GM21737 (cell line): ENCODE data around the gene OTUD6A.
"Not testable (repeated sequence)": the region's sequence is repeated elsewhere in the genome, so short reads cannot be mapped to it uniquely, and the experiment has no call there.

Experiments used
- ATAC-seq: cut with Tn5 transposase; IDR thresholded peaks from one replicate; pipeline ENCODE4 v1.9.1; 2021; ENCODE audit warnings: mild to moderate bottlenecking, moderate library complexity; ENCODE audit not compliant: unreplicated experiment

The OTUD6A gene

DNA sequence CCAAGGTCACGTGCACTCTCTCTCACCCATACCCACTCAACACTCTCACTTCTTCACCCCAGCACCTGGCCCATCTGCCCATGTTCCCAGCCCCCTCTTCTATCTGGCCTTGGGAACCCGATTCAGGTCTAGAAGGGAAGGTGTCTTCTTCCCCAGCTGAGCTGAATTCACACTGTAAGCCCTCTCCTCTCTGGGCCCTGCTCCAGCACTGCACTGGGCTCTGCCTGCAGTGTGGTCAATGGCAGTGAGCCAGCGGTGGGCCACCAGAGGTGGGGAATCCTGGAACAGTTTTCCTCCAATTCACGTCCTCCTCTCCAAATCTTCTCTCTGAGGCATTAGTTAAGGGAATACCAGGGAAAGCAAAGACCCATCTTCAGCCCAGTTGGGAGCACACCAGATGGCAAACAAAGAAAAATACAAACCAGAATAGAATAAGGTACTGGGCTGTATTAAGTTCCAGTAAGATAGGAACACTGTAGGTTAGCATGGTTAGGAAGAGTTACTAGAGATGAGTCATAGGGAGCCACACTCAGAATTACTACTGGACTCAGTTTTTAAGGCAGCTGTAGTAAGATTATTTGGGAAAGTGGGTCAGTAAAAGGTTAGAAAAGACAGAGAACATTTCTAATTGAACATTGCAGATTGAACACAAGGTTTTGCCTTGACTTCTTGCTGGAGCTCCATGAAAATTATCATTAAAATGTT lies 17.6 kb upstream of the OTUD6A start:
- ATAC-seq: no peak

GRCh38 chrX:70046978-70047377 lies 15.3 kb upstream of the OTUD6A start:
- ATAC-seq: no peak

DNA sequence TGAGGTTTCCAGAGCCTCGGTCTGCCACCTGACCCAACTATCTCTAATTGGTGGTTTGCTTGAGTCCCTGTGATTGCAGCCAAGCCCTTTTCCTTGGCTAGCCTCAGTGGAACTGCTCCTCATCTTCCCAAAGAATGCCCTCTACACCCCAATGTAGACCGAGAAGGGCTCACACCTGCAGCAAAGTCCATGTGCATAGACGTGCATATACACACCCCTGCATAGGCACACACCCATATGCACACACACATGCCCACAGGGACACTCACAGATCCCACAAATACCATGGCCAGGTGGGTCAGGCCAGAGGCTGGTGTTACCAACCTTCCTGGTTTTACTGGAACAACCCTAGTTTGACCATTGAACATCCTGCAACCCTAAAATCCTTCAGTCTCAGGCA lies 12.9 kb upstream of the OTUD6A start:
- no peak for ATAC-seq

DNA sequence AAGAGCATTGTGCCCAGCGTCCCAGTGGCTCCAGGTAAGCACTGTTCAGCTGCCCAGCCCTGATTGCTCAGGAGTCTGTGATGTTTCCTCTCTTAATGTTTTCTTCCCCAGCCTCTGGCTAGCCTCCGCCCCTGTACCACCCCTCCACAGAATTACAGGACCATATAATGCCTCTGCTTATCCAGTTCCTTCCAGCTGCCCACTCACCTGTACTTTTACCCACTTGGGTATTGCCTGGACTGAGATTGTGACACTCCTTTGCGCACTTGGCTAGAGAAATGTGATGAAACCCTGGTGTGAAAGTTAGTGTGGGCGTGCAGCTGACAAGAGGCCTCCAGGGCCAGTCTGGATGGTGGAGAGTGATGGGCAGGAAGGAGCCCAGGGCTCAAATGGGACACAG lies 12.3 kb upstream of the OTUD6A start, which contains the start of gene AWAT2:
AWAT2 (minus strand) TSS at position 14 of the 400 bp plus-strand sequence; CDS start at position 8, 6 bp downstream.
- ATAC-seq: no peak

- no peak for ATAC-seq
These were observed 9.2 kb upstream of the OTUD6A start for GRCh38 chrX:70052895-70053615.

GRCh38 chrX:70054391-70054790 lies 7.9 kb upstream of the OTUD6A start:
- no peak for ATAC-seq

DNA sequence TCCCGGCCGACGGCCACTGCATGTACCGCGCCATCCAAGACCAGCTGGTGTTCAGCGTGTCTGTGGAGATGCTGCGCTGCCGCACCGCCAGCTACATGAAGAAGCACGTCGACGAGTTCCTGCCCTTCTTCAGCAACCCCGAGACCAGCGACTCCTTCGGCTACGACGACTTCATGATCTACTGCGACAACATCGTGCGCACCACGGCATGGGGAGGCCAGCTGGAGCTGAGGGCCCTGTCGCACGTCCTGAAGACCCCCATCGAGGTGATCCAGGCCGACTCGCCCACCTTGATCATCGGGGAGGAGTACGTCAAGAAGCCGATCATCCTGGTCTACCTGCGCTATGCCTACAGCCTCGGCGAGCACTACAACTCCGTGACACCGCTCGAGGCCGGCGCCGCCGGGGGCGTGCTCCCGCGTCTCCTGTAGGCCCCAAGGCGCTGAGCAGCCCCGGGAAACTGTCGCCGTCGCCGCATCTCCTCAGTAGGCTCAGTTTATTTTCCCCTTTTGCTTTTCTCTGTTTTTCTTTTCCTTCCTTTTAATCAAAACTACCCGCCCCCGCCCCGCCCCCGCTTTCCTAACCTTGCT lies 799 bp downstream of the OTUD6A start:
- ATAC-seq: no peak

DNA sequence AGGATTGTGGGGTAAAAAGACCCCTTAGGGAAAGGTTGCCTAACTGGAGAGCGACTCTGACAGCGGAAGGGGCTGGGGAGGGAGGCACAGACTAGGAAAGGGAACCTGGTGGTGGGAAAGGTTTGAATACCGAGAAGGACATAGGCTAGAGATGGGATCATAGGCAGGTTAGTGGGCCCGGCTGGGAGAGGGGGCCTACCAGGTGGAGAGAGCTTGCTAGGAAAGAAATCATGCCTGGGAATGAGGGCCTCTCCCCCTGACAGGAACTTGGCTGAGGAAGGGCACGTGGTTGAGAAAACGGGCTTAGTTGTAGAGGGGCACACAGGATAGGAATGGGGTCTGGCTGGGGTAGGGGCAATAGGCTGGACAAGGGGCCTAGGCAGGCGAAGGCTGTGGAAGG lies 4.4 kb downstream of the OTUD6A start:
- no peak for ATAC-seq

- ATAC-seq: no peak
These were observed 17.0 kb downstream of the OTUD6A start for GRCh38 chrX:70079297-70079696.

DNA sequence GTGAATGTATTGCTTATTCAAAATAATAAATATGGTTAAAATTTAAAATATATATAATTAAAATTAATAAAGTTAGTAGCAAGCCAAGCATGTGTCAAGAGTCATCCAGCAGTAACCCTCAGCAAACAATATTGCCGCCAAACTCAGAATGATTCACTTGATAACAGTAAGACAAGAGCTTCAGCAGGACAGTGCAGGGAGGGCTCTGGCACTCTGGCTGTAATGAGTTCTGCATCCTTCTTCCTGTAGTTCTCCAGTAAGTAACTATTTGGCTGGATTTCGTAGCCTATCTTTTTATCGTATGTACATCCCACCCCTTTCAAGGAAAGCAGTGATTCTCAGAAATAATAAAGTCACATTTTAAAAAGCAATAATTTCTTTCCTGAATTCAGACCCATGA lies 17.6 kb downstream of the OTUD6A start:
- no peak for ATAC-seq

DNA sequence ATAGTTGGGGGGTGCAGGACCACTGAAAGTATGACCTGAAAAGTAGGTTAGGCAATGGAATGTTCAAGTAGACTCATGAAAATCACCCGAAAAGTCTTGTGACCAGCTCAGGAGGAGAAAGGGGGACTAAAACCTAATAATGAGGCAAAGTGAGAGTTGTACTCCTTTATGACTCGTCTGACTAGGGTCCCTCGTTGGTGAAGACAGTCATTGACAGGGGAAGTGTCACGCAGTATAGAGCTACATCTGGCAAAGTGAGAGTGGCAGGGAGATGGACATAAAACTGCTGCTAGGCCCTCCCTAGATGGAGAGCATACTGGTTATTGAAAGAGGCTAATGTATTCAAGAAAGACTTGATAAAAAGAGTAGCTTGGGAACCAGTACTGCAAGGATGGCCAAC lies 20.5 kb downstream of the OTUD6A start:
- no peak for ATAC-seq

GRCh38 chrX:70084592-70085240 lies 22.5 kb downstream of the OTUD6A start:
- ATAC-seq: no peak

GRCh38 chrX:70087857-70088630 lies 25.8 kb downstream of the OTUD6A start:
- no peak for ATAC-seq

DNA sequence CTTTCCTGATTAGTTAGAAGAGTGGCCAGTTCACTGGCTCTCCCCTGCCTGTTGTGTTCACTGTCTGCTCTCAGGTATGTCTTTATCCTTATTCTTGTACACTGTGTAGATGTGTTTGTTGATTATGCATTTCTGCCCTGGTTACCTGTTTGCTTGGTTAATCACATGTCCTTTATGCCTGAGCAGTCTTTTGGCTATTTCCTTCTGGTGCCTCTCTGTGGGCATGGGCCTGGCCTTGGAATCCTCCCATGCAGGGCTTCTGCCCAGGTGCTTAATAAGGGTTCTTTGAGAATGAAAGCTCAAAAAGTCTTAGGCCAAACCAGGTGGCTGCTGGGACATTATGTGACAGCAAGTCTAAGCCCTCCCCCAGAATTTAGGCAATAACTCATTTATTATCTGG lies 26.5 kb downstream of the OTUD6A start:
- no peak for ATAC-seq

DNA sequence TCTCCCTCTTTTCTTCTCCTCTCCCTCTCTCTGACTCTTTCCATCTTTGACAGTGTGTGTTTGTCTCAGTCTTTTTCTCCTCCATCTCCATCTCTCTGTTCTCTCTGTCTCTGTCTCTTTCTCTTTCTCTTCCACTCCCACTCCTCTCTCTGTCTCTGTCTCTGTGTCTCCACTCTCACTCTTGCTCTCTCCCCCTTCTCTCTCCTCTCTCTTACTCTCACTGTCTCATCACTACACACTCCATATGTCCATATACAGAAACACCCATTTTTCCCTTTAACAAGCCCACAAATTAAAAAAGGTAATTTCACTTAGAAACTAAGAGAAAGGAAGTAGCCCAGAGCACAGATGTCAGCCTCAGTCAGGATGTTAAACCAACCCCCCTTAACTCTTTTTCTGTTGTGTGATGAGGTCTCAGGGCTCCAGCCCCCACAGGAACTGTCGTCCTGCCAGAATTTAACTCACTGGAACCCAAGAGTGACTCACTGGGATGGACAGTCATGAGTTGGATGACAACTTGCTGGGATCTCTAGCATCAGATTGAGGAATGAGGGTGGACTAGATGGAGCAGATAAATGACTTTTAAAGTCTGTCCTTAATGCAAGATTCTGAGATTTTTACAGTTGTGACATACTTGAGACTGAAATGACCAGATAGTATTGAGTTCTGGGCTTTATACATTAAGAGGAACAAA lies 27.5 kb downstream of the OTUD6A start:
- no peak for ATAC-seq

DNA sequence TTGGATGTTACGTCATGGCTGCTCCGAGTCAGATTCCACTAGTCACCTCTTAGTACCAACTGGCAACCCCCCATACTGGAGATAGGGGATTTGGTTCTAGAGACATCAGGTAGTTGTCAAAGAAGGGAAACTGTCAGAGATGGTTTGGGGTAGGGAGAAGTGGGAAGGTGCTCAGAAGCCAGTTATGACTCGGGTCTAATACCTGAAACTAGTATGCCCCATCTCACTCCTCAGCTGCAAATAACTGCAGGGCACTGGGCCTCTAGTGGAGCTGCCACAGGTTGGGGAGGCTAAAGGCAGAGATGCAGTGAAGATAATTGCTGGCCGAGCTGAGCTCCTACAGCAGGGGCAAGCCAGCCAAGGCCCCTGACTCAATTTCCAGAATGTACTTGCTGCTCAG lies 30.0 kb downstream of the OTUD6A start:
- ATAC-seq: no peak

GRCh38 chrX:70096052-70096451 lies 33.8 kb downstream of the OTUD6A start:
- no peak for ATAC-seq

- ATAC-seq: no peak
These were observed 43.0 kb downstream of the OTUD6A start for GRCh38 chrX:70105229-70105628.

- not testable (repeated sequence) for ATAC-seq
These were observed 49.3 kb downstream of the OTUD6A start for GRCh38 chrX:70111436-70112026.
